Measurements from ENCODE around the gene CARS2.

Gene CARS2

GRCh38 chr13:110715395-110716246 is 9.7 kb upstream of the CARS2 start:
- CTCF ChIA-PET = interaction anchor here (0.6 to 1.4 kb wide), 4 partner anchors 15 to 126 kb away, joined by 3 read pairs; no protein-coding TSS in a partner anchor
- Histone ChIP-seq H3K27ac (ENCODE audit: extremely low read depth, low read depth, low read length) (peak overlapping the region; percentile 68; the same call in 1 of the 2 replicates), H3K4me3 (ENCODE audit: low read depth, low read length) (peak overlapping the region; percentile 85), H3K4me1 (ENCODE audit: control insufficient read depth, insufficient read depth, low read length) (peaks cover 2% of the 10 kb centered on the region; the same call in 1 of the 2 replicates), H3K9me3 (ENCODE audit: control insufficient read depth, insufficient read depth, low read depth, low read length) (no peaks in the 10 kb centered on the region), H3K36me3 (ENCODE audit: control insufficient read depth in 2 of 2, insufficient read depth in 1 of 2, low read length in 2 of 2) (peaks cover 0 to 15% of the 10 kb centered on the region in 2 experiments; a peak in 1 of 3 replicates)
- POLR2A ChIA-PET = interaction anchor here (0.5 to 2.3 kb wide), 43 partner anchors 8 to 670 kb away, joined by 3 to 35 read pairs (median 4); partner anchors contain the start of genes ANKRD10, CARS2, COL4A1 and COL4A2
- TF ChIP-seq HOXD13 (CRISPR knock-in tag; IDR thresholded peaks at IDR 0.05; ENCODE audit: borderline replicate concordance) (no peak), RBAK (tag by site-specific recombination; IDR thresholded peaks at IDR 0.05) (no peak), ZNF274 (IDR thresholded peaks at IDR 0.05; ENCODE audit: low read length) (no peak), ZNF274 (tag by site-specific recombination; IDR thresholded peaks at IDR 0.05; ENCODE audit: borderline replicate concordance) (no peak), OVOL3 (tag by site-specific recombination; IDR thresholded peaks at IDR 0.05) (no peak), ZNF2 (tag by site-specific recombination; IDR thresholded peaks at IDR 0.05) (peak; percentile 60; the same call in 1 of the 2 replicates), ZNF610 (tag by site-specific recombination; IDR thresholded peaks at IDR 0.05; ENCODE audit: borderline replicate concordance) (no peak), ZNF777 (tag by site-specific recombination; IDR thresholded peaks at IDR 0.05; ENCODE audit: borderline replicate concordance) (no peak), ZBTB7A (tag by site-specific recombination; IDR thresholded peaks at IDR 0.05; ENCODE audit: low read depth) (peak; percentile 79; the same call in 1 of the 2 replicates), GLI4 (tag by site-specific recombination; IDR thresholded peaks at IDR 0.05) (0 out of 2 replicates have a peak, but pooled peaks have one; percentile 54), MZF1 (tag by site-specific recombination; IDR thresholded peaks at IDR 0.05; ENCODE audit: borderline replicate concordance) (no peak), SP2 (tag by site-specific recombination; IDR thresholded peaks at IDR 0.05) (peak; percentile 98), ZNF561 (tag by site-specific recombination; IDR thresholded peaks at IDR 0.05; ENCODE audit: borderline replicate concordance) (peak; percentile 73; the same call in 1 of the 2 replicates), ZNF148 (tag by site-specific recombination; IDR thresholded peaks at IDR 0.05; ENCODE audit: borderline replicate concordance) (no peak), ZNF37A (tag by site-specific recombination; IDR thresholded peaks at IDR 0.05) (no peak), ZNF76 (tag by site-specific recombination; IDR thresholded peaks at IDR 0.05; ENCODE audit: borderline replicate concordance, low read depth) (no peak), KLF9 (tag by site-specific recombination; IDR thresholded peaks at IDR 0.05; ENCODE audit: low read depth) (peak; percentile 62; the same call in 1 of the 2 replicates), ZNF747 (tag by site-specific recombination; IDR thresholded peaks at IDR 0.05) (no peak), ZNF221 (tag by site-specific recombination; IDR thresholded peaks at IDR 0.05; ENCODE audit: borderline replicate concordance) (no peak)
- TF ChIP-seq, protein P1, sequence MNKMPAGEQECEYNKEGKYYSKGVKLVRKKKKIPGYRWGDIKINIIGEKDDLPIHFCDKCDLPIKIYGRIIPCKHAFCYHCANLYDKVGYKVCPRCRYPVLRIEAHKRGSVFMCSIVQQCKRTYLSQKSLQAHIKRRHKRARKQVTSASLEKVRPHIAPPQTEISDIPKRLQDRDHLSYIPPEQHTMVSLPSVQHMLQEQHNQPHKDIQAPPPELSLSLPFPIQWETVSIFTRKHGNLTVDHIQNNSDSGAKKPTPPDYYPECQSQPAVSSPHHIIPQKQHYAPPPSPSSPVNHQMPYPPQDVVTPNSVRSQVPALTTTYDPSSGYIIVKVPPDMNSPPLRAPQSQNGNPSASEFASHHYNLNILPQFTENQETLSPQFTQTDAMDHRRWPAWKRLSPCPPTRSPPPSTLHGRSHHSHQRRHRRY (tag by site-specific recombination; IDR thresholded peaks at IDR 0.05) = no peak
- TF ChIP-seq, protein P2, sequence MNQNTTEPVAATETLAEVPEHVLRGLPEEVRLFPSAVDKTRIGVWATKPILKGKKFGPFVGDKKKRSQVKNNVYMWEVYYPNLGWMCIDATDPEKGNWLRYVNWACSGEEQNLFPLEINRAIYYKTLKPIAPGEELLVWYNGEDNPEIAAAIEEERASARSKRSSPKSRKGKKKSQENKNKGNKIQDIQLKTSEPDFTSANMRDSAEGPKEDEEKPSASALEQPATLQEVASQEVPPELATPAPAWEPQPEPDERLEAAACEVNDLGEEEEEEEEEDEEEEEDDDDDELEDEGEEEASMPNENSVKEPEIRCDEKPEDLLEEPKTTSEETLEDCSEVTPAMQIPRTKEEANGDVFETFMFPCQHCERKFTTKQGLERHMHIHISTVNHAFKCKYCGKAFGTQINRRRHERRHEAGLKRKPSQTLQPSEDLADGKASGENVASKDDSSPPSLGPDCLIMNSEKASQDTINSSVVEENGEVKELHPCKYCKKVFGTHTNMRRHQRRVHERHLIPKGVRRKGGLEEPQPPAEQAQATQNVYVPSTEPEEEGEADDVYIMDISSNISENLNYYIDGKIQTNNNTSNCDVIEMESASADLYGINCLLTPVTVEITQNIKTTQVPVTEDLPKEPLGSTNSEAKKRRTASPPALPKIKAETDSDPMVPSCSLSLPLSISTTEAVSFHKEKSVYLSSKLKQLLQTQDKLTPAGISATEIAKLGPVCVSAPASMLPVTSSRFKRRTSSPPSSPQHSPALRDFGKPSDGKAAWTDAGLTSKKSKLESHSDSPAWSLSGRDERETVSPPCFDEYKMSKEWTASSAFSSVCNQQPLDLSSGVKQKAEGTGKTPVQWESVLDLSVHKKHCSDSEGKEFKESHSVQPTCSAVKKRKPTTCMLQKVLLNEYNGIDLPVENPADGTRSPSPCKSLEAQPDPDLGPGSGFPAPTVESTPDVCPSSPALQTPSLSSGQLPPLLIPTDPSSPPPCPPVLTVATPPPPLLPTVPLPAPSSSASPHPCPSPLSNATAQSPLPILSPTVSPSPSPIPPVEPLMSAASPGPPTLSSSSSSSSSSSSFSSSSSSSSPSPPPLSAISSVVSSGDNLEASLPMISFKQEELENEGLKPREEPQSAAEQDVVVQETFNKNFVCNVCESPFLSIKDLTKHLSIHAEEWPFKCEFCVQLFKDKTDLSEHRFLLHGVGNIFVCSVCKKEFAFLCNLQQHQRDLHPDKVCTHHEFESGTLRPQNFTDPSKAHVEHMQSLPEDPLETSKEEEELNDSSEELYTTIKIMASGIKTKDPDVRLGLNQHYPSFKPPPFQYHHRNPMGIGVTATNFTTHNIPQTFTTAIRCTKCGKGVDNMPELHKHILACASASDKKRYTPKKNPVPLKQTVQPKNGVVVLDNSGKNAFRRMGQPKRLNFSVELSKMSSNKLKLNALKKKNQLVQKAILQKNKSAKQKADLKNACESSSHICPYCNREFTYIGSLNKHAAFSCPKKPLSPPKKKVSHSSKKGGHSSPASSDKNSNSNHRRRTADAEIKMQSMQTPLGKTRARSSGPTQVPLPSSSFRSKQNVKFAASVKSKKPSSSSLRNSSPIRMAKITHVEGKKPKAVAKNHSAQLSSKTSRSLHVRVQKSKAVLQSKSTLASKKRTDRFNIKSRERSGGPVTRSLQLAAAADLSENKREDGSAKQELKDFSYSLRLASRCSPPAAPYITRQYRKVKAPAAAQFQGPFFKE (tag by site-specific recombination; IDR thresholded peaks at IDR 0.05; ENCODE audit: borderline replicate concordance) = no peak
- TF ChIP-seq, protein P3, sequence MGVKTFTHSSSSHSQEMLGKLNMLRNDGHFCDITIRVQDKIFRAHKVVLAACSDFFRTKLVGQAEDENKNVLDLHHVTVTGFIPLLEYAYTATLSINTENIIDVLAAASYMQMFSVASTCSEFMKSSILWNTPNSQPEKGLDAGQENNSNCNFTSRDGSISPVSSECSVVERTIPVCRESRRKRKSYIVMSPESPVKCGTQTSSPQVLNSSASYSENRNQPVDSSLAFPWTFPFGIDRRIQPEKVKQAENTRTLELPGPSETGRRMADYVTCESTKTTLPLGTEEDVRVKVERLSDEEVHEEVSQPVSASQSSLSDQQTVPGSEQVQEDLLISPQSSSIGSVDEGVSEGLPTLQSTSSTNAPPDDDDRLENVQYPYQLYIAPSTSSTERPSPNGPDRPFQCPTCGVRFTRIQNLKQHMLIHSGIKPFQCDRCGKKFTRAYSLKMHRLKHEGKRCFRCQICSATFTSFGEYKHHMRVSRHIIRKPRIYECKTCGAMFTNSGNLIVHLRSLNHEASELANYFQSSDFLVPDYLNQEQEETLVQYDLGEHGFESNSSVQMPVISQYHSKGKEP (tag by site-specific recombination; IDR thresholded peaks at IDR 0.05) = no peak
- TF ChIP-seq, protein P4, sequence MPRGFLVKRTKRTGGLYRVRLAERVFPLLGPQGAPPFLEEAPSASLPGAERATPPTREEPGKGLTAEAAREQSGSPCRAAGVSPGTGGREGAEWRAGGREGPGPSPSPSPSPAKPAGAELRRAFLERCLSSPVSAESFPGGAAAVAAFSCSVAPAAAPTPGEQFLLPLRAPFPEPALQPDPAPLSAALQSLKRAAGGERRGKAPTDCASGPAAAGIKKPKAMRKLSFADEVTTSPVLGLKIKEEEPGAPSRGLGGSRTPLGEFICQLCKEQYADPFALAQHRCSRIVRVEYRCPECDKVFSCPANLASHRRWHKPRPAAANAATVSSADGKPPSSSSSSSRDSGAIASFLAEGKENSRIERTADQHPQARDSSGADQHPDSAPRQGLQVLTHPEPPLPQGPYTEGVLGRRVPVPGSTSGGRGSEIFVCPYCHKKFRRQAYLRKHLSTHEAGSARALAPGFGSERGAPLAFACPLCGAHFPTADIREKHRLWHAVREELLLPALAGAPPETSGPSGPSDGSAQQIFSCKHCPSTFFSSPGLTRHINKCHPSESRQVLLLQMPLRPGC (tag by site-specific recombination; IDR thresholded peaks at IDR 0.05) = 0 out of 2 replicates have a peak, but pooled peaks have one; percentile 14

Data from HEK293 (cell line).